Stimulated activated CD8-positive, alpha-beta memory T cell treated with anti-CD3 and anti-CD28 coated beads, Interleukin-4, amount 100 ng/mL, for 24 hours (primary cell): Measurements from ENCODE around the gene MBNL2.

Experiments
- DNase-seq: peaks from one replicate; pipeline ENCODE4 v3.0.0-alpha.2; 2020; ENCODE audit warnings: low read depth

Gene MBNL2

DNA sequence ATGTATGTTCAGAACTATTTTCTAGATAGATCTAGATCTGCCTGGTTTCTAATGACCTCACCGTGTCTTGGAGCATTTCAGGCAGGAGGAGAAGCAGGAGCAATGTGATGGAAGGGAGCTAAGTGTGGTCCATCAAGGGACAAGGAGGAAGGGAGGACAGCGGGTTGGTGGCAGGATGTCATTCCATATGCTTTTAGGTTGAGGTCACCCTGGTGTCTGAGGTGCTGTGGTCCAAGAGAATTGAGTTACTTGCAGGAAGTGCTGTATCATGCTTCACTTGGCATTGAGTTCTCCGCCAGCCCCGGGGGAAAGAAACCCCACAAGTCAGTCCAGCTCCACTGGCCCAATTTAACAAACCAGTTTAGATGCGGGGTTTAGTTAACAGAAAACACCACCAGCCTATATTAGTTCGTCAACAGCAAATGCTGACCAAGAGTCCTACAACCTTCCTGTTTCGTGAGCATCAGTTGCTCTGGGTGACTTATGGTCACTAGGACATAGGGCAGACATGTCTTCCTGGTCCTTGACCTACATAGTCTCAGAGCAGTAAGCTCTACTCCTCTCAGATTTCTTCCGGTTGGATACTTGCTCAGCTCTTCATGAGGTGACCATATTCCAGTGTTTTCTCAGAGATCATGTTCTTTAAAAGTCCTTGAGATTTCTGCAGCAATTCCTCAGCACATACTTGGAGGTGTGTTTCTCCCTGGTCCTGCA lies 79.4 kb downstream of the MBNL2 start:
- no peak for DNase-seq

- DNase-seq: no peak
Observed at GRCh38 chr13:97302611-97303010, 80.5 kb downstream of the MBNL2 start.

DNA sequence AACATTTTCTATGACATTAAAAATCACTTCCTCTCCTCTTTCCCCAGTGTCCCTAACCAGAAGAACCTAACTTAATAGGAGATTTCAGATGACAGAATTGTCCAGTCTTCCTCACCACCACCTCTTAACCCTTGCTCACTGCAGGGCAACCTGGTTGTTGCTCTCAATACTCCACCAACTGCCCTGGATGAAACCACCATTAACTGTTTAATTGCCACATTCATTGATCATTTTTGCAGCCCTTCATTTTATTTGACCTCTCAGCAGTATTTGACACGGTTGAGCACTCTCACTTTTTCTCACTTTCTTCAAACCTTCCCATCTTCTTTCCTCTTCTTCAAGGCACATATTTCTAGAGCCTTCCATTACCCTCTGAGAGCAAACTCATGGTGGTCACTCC lies 84.0 kb downstream of the MBNL2 start:
- no peak for DNase-seq

DNA sequence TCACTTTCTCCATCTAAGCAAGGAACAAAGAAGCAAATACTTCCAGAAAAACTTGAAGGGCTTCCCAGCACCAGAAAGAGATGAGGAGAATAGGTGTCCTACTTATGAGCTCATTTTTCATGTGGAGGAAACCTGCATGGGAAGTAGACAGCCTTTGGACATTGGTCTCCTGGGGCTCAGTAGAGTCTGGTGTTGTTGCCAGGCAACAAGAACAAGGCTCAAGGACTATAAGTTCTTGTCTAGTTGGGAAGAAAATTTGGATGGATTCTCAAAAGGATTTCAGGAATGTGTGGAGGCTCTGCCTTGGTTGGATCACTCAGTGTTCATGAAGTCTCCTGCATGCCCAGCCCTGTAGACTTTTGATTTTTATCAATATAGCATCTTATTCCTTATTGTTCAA lies 84.5 kb downstream of the MBNL2 start:
- no peak for DNase-seq

- no peak for DNase-seq
Observed at GRCh38 chr13:97307118-97307881, 85.2 kb downstream of the MBNL2 start.

- no peak for DNase-seq
Observed at GRCh38 chr13:97307882-97308624, 85.9 kb downstream of the MBNL2 start.

GRCh38 chr13:97308735-97309429 lies 86.7 kb downstream of the MBNL2 start:
- no peak for DNase-seq

- no peak for DNase-seq
Observed at GRCh38 chr13:97310809-97311436, 88.8 kb downstream of the MBNL2 start.

GRCh38 chr13:97311956-97312355 lies 89.8 kb downstream of the MBNL2 start:
- no peak for DNase-seq

DNA sequence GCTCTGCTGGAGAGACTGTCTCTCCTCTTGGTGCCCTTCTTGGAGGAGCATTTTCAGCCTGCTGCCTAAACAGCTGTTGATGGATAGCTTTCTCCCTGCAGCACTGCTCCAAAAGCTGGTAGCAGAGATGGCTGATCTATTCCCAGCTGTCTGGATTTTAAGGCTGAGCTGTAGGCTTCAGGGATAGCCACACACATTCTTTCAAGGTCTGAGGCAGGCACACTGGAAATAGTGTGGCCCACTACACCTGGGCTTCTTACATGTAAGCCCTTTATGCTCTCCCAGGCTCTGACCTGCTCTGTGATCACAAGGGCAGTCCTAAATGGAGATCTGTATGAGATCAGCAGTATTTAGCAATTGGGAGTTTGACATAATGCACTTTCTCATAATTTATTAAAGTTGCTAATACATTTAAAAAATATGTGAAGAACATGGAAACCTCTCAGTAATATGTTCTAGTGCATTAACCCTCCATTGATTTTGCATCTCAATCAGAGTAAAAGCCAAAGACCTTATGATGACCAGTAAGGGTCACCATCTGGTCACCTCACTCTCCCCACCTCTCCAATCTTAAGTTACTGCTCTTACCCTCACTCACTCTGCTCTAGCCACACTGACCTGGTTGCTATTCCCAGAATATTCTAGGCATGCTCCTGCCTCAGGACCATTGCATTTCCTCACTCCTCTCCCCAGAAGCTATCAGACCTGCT lies 91.6 kb downstream of the MBNL2 start:
- no peak for DNase-seq

DNA sequence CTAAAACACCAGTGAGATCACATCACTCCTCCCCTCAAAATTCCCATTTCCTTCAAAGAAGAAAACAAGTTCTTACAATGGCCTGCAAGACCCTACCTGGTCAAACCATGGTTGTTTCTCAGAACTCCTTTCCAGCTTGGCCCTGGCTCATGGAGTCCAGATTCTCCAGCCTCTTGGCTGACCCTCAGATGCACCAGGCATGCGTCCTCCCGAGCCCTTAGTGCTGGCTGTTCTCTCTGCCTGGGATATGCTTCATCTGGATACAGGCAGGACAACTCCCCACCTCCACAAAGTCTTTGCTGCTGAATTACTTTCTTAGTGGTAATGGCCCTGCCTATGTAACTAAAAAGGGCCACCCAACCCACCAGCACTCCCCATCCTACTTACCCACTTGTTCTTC lies 94.3 kb downstream of the MBNL2 start:
- DNase-seq: no peak

- DNase-seq: no peak
Observed at GRCh38 chr13:97317933-97318332, 95.8 kb downstream of the MBNL2 start.

DNA sequence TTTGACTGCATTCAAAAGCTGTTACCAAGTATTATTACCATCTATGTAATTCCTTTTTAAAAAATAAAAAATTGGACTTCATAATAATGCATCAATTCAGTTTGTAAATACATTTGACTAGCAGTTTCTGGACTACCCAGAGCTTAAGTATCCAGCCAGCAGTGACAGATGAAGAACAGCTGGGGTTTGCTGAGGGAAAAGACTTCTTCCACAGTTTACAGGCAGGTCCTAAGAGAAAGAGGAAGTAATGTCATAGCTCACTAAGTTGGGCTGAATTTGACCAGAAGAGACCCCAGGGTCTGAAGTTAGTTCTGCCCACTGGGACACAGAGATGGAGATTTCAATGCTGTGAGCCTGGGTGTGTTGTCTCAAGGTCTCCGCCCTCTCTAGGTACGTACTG lies 96.4 kb downstream of the MBNL2 start:
- DNase-seq: no peak

GRCh38 chr13:97319113-97319720 lies 97.1 kb downstream of the MBNL2 start:
- no peak for DNase-seq

DNA sequence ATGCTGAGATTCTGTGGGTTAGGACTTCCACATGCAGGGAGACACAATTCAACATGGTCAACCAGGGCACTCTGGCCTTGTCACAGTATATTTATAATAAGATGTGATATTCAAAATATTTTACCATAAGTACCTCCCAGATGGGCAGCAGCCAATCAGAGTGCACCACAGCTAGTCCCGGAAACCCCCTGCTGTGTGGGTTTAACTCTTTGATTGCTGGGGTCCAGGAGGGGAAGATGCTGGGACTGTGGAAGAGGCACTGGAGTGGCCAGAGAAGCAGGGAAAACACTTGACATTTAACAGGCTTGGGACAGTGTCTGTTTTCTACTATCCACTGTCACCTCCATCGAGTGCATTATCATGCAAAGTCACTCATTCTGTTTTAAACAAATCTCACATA lies 99.0 kb downstream of the MBNL2 start:
- no peak for DNase-seq

DNA sequence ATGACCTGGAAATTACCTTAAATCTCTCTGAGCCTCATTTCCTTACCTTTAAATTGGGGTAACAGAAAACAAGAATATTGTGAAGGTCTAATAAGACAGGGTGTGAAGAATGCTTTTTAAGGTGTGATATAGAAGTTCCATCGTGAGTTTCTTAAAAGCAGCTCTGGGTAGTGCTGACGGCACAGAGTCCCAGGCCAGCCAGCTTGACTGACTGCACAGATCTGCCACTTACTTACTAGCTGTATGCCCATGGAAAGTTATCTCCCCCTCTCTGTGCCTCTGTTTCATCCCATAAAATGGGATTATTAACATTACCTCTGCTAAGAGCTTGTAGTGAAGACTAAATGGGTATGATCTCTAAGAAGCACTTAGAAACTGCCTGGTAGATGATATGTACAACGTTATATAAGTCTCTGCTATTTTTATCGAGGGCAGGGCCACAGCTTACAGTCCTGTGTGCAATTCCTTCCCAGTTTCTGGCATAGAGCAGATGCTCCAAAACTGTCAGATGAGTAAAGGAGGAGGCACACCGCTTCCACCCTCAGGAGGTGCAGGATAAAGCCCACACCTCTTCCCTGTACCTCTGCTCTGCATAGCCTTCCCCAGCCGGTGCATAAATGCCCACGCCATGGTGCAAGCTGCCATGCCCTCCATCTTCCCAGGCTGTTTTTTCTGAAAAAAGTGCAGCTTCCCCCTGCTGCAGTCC lies 99.6 kb downstream of the MBNL2 start:
- DNase-seq: no peak

- no peak for DNase-seq
Observed at GRCh38 chr13:97322740-97323342, 100.7 kb downstream of the MBNL2 start.

GRCh38 chr13:97324115-97324514 lies 102.0 kb downstream of the MBNL2 start:
- DNase-seq: no peak

DNA sequence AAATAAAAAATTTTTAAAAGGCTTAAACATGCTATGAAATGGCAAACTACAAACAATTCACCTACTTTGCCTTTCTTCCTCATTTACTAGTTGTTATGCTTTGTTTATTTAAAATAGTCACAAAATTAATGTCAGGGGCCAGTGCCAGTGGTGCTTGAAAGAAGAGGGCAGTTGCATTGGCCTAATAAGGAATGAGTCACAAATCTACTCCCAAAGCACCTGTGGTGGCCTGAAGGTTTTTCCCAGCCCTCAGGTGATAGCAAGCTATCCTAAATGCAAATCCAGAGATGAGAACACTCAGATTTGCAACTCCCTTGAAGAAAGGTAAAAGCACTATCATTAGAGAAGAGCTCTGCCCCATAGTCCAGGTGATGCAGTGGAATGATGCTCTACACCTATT lies 103.6 kb downstream of the MBNL2 start:
- DNase-seq: no peak

GRCh38 chr13:97327086-97327485 lies 105.0 kb downstream of the MBNL2 start:
- DNase-seq: no peak
